ENCODE measurements around the gene LRFN4.

Gene LRFN4

GRCh38 chr11:66842501-66842895, 14.4 kb upstream of the LRFN4 start:
- Histone ChIP-seq H3K9ac (no peak overlapping the region), H3K36me3 (ENCODE audit: control insufficient read depth, insufficient read depth, low read length) (no peaks in the 10 kb centered on the region), H3K4me1 (no peaks in the 10 kb centered on the region), H3K79me2 (peaks cover 13% of the 10 kb centered on the region), H3K27me3 (ENCODE audit: control insufficient read depth, insufficient read depth, low read length) (no peaks in the 10 kb centered on the region), H3K4me3 (ENCODE audit: low read depth, low read length) (peak overlapping the region; percentile 92), H2AFZ (peak overlapping the region; percentile 75), H3K27ac (peak overlapping the region; percentile 83), H3K4me2 (ENCODE audit: low read length) (peak overlapping the region; percentile 73), H3K9me3 (ENCODE audit: control insufficient read depth, low read length) (no peaks in the 10 kb centered on the region)
- no peak for TF ChIP-seq CTCF (IDR thresholded peaks at IDR 0.05)

GRCh38 chr11:66842896-66843775, 13.7 kb upstream of the LRFN4 start, which contains the start of gene RCE1:
RCE1 (plus strand) TSS chr11:66843441; CDS start chr11:66843456, 15 bp downstream.
- no peaks in the 10 kb centered on the region for H3K4me1 ChIP-seq
- no peaks in the 10 kb centered on the region for H3K36me3 ChIP-seq (ENCODE audit: control insufficient read depth, insufficient read depth, low read length)
- no peak for TF ChIP-seq CTCF (IDR thresholded peaks at IDR 0.05)
- H3K9ac ChIP-seq = peak within 1 kb of the TSS; percentile 89
- peak within 1 kb of the TSS; percentile 92 for H3K4me3 ChIP-seq (ENCODE audit: low read depth, low read length)
- peak within 1 kb of the TSS; percentile 83 for H3K27ac ChIP-seq
- H3K4me2 ChIP-seq (ENCODE audit: low read length) = peak within 1 kb of the TSS; percentile 89
- H3K79me2 ChIP-seq = peaks cover 13% of the 10 kb centered on the region
- H3K27me3 ChIP-seq (ENCODE audit: control insufficient read depth, insufficient read depth, low read length) = no peaks in the 10 kb centered on the region
- no peaks in the 10 kb centered on the region for H3K9me3 ChIP-seq (ENCODE audit: control insufficient read depth, low read length)
- H2AFZ ChIP-seq = peak within 1 kb of the TSS; percentile 81

GRCh38 chr11:66843776-66844495, 12.9 kb upstream of the LRFN4 start:
- Histone ChIP-seq H3K4me2 (ENCODE audit: low read length) (peak overlapping the region; percentile 89), H3K27me3 (ENCODE audit: control insufficient read depth, insufficient read depth, low read length) (no peaks in the 10 kb centered on the region), H3K4me3 (ENCODE audit: low read depth, low read length) (peak overlapping the region; percentile 92), H2AFZ (peak overlapping the region; percentile 81), H3K27ac (peak overlapping the region; percentile 83), H3K9me3 (ENCODE audit: control insufficient read depth, low read length) (no peaks in the 10 kb centered on the region), H3K9ac (peak overlapping the region; percentile 89), H3K79me2 (peaks cover 13% of the 10 kb centered on the region), H3K4me1 (no peaks in the 10 kb centered on the region), H3K36me3 (ENCODE audit: control insufficient read depth, insufficient read depth, low read length) (no peaks in the 10 kb centered on the region)
- TF ChIP-seq CTCF (IDR thresholded peaks at IDR 0.05) = no peak

- Histone ChIP-seq H3K27ac (no peak overlapping the region), H3K4me1 (no peaks in the 10 kb centered on the region), H3K4me3 (ENCODE audit: low read depth, low read length) (peak overlapping the region; percentile 92), H2AFZ (no peak overlapping the region), H3K4me2 (ENCODE audit: low read length) (peak overlapping the region; percentile 89), H3K79me2 (peaks cover 13% of the 10 kb centered on the region), H3K9me3 (ENCODE audit: control insufficient read depth, low read length) (no peaks in the 10 kb centered on the region), H3K27me3 (ENCODE audit: control insufficient read depth, insufficient read depth, low read length) (no peaks in the 10 kb centered on the region), H3K9ac (no peak overlapping the region), H3K36me3 (ENCODE audit: control insufficient read depth, insufficient read depth, low read length) (no peaks in the 10 kb centered on the region)
- TF ChIP-seq CTCF (IDR thresholded peaks at IDR 0.05) = no peak
Observed at GRCh38 chr11:66844496-66845142, 12.2 kb upstream of the LRFN4 start.
